ENCODE results near the gene CUEDC2.
A peak's percentile ranks its signal among the peaks of the same experiment; 100 is the strongest.

The CUEDC2 gene

GRCh38 chr10:102424916-102425315, 7.5 kb downstream of the CUEDC2 start:
- H3K9ac ChIP-seq (ENCODE audit: low read depth in 1 of 2, low read length in 2 of 2) = no peak overlapping the region
- H3K4me1 ChIP-seq (ENCODE audit: control insufficient read depth in 1 of 2, insufficient read depth in 2 of 2, low read length in 2 of 2) = peaks cover 20 to 24% of the 10 kb centered on the region in 2 donors
- no peaks in the 10 kb centered on the region for H3K27me3 ChIP-seq (ENCODE audit: control insufficient read depth in 1 of 2, insufficient read depth in 2 of 2, low read length in 2 of 2)
- H3K36me3 ChIP-seq (ENCODE audit: control insufficient read depth in 1 of 2, insufficient read depth in 2 of 2, low read length in 2 of 2) = peaks cover 9 to 25% of the 10 kb centered on the region in 2 donors
- no peaks in the 10 kb centered on the region for H3K9me3 ChIP-seq (ENCODE audit: control insufficient read depth in 1 of 2, low read length in 2 of 2)
- no peak overlapping the region for H3K4me3 ChIP-seq (ENCODE audit: low read depth in 1 of 2, low read length in 2 of 2)
- no peak overlapping the region for H3K27ac ChIP-seq (ENCODE audit: low read depth, low read length)

- Histone ChIP-seq H3K4me1 (ENCODE audit: control insufficient read depth in 1 of 2, insufficient read depth in 2 of 2, low read length in 2 of 2) (peaks cover 28 to 32% of the 10 kb centered on the region in 2 donors), H3K9ac (ENCODE audit: low read depth in 1 of 2, low read length in 2 of 2) (no peak overlapping the region), H3K27me3 (ENCODE audit: control insufficient read depth in 1 of 2, insufficient read depth in 2 of 2, low read length in 2 of 2) (no peaks in the 10 kb centered on the region), H3K4me3 (ENCODE audit: low read depth in 1 of 2, low read length in 2 of 2) (no peak overlapping the region), H3K9me3 (ENCODE audit: control insufficient read depth in 1 of 2, low read length in 2 of 2) (no peaks in the 10 kb centered on the region), H3K27ac (ENCODE audit: low read depth, low read length) (no peak overlapping the region), H3K36me3 (ENCODE audit: control insufficient read depth in 1 of 2, insufficient read depth in 2 of 2, low read length in 2 of 2) (peaks cover 9 to 25% of the 10 kb centered on the region in 2 donors)
These were observed 8.2 kb downstream of the CUEDC2 start for GRCh38 chr10:102424145-102424544.

- Histone ChIP-seq H3K36me3 (ENCODE audit: control insufficient read depth in 1 of 2, insufficient read depth in 2 of 2, low read length in 2 of 2) (peaks cover 9 to 25% of the 10 kb centered on the region in 2 donors), H3K9ac (ENCODE audit: low read depth in 1 of 2, low read length in 2 of 2) (peak overlapping the region; percentile 64 to 89), H3K4me1 (ENCODE audit: control insufficient read depth in 1 of 2, insufficient read depth in 2 of 2, low read length in 2 of 2) (peaks cover 32 to 35% of the 10 kb centered on the region in 2 donors), H3K27ac (ENCODE audit: low read depth, low read length) (no peak overlapping the region), H3K27me3 (ENCODE audit: control insufficient read depth in 1 of 2, insufficient read depth in 2 of 2, low read length in 2 of 2) (peaks cover 0 to under 1% of the 10 kb centered on the region in 2 donors), H3K9me3 (ENCODE audit: control insufficient read depth in 1 of 2, low read length in 2 of 2) (no peaks in the 10 kb centered on the region), H3K4me3 (ENCODE audit: low read depth in 1 of 2, low read length in 2 of 2) (peak overlapping the region; percentile 77 to 93)
These were observed 8.9 kb downstream of the CUEDC2 start for GRCh38 chr10:102423372-102423968.

- Histone ChIP-seq H3K4me1 (ENCODE audit: control insufficient read depth in 1 of 2, insufficient read depth in 2 of 2, low read length in 2 of 2) (peaks cover 32 to 35% of the 10 kb centered on the region in 2 donors), H3K9me3 (ENCODE audit: control insufficient read depth in 1 of 2, low read length in 2 of 2) (no peaks in the 10 kb centered on the region), H3K9ac (ENCODE audit: low read depth in 1 of 2, low read length in 2 of 2) (peak overlapping the region; percentile 64 to 89), H3K36me3 (ENCODE audit: control insufficient read depth in 1 of 2, insufficient read depth in 2 of 2, low read length in 2 of 2) (peaks cover 9 to 25% of the 10 kb centered on the region in 2 donors), H3K4me3 (ENCODE audit: low read depth in 1 of 2, low read length in 2 of 2) (peak overlapping the region; percentile 77 to 93), H3K27ac (ENCODE audit: low read depth, low read length) (peak overlapping the region; percentile 78), H3K27me3 (ENCODE audit: control insufficient read depth in 1 of 2, insufficient read depth in 2 of 2, low read length in 2 of 2) (peaks cover 6 to 7% of the 10 kb centered on the region in 2 donors)
These were observed 9.7 kb downstream of the CUEDC2 start for GRCh38 chr10:102422545-102423129.

- Histone ChIP-seq H3K4me3 (ENCODE audit: low read depth in 1 of 2, low read length in 2 of 2) (peak overlapping the region; percentile 77 to 93), H3K9me3 (ENCODE audit: control insufficient read depth in 1 of 2, low read length in 2 of 2) (no peaks in the 10 kb centered on the region), H3K27me3 (ENCODE audit: control insufficient read depth in 1 of 2, insufficient read depth in 2 of 2, low read length in 2 of 2) (peaks cover 7 to 11% of the 10 kb centered on the region in 2 donors), H3K36me3 (ENCODE audit: control insufficient read depth in 1 of 2, insufficient read depth in 2 of 2, low read length in 2 of 2) (peaks cover 9 to 25% of the 10 kb centered on the region in 2 donors), H3K9ac (ENCODE audit: low read depth in 1 of 2, low read length in 2 of 2) (peak overlapping the region; percentile 64 to 89), H3K27ac (ENCODE audit: low read depth, low read length) (peak overlapping the region; percentile 78), H3K4me1 (ENCODE audit: control insufficient read depth in 1 of 2, insufficient read depth in 2 of 2, low read length in 2 of 2) (peaks cover 32 to 35% of the 10 kb centered on the region in 2 donors)
These were observed 10.4 kb downstream of the CUEDC2 start for GRCh38 chr10:102421757-102422512.

- Histone ChIP-seq H3K4me1 (ENCODE audit: control insufficient read depth in 1 of 2, insufficient read depth in 2 of 2, low read length in 2 of 2) (peaks cover 32 to 35% of the 10 kb centered on the region in 2 donors), H3K9ac (ENCODE audit: low read depth in 1 of 2, low read length in 2 of 2) (peak overlapping the region; percentile 64 to 89), H3K4me3 (ENCODE audit: low read depth in 1 of 2, low read length in 2 of 2) (peak overlapping the region; percentile 77 to 93), H3K36me3 (ENCODE audit: control insufficient read depth in 1 of 2, insufficient read depth in 2 of 2, low read length in 2 of 2) (peaks cover 9 to 25% of the 10 kb centered on the region in 2 donors), H3K27ac (ENCODE audit: low read depth, low read length) (peak overlapping the region; percentile 78), H3K9me3 (ENCODE audit: control insufficient read depth in 1 of 2, low read length in 2 of 2) (no peaks in the 10 kb centered on the region), H3K27me3 (ENCODE audit: control insufficient read depth in 1 of 2, insufficient read depth in 2 of 2, low read length in 2 of 2) (peaks cover 7 to 11% of the 10 kb centered on the region in 2 donors)
These were observed 10.9 kb downstream of the CUEDC2 start for GRCh38 chr10:102421507-102421756.

GRCh38 chr10:102420714-102421506, 11.5 kb downstream of the CUEDC2 start, which contains the start of gene FBXL15:
Gene FBXL15, plus strand, starts transcription at chr10:102420836. Its CDS starts 294 bp downstream, at chr10:102421130.
- Histone ChIP-seq H3K4me1 (ENCODE audit: control insufficient read depth in 1 of 2, insufficient read depth in 2 of 2, low read length in 2 of 2) (peaks cover 32 to 35% of the 10 kb centered on the region in 2 donors), H3K36me3 (ENCODE audit: control insufficient read depth in 1 of 2, insufficient read depth in 2 of 2, low read length in 2 of 2) (peaks cover 9 to 20% of the 10 kb centered on the region in 2 donors), H3K9ac (ENCODE audit: low read depth in 1 of 2, low read length in 2 of 2) (peak within 1 kb of the TSS; percentile 64 to 89), H3K27me3 (ENCODE audit: control insufficient read depth in 1 of 2, insufficient read depth in 2 of 2, low read length in 2 of 2) (peaks cover 7 to 11% of the 10 kb centered on the region in 2 donors), H3K4me3 (ENCODE audit: low read depth in 1 of 2, low read length in 2 of 2) (peak within 1 kb of the TSS; percentile 77 to 93), H3K9me3 (ENCODE audit: control insufficient read depth in 1 of 2, low read length in 2 of 2) (no peaks in the 10 kb centered on the region), H3K27ac (ENCODE audit: low read depth, low read length) (peak within 1 kb of the TSS; percentile 78)

GRCh38 chr10:102420181-102420713, 12.1 kb downstream of the CUEDC2 start:
- H3K4me1 ChIP-seq (ENCODE audit: control insufficient read depth in 1 of 2, insufficient read depth in 2 of 2, low read length in 2 of 2) = peaks cover 32 to 35% of the 10 kb centered on the region in 2 donors
- H3K27ac ChIP-seq (ENCODE audit: low read depth, low read length) = no peak overlapping the region
- H3K9ac ChIP-seq (ENCODE audit: low read depth in 1 of 2, low read length in 2 of 2) = peak overlapping the region; percentile 64 to 89
- H3K36me3 ChIP-seq (ENCODE audit: control insufficient read depth in 1 of 2, insufficient read depth in 2 of 2, low read length in 2 of 2) = peaks cover 9 to 18% of the 10 kb centered on the region in 2 donors
- H3K9me3 ChIP-seq (ENCODE audit: control insufficient read depth in 1 of 2, low read length in 2 of 2) = no peaks in the 10 kb centered on the region
- H3K27me3 ChIP-seq (ENCODE audit: control insufficient read depth in 1 of 2, insufficient read depth in 2 of 2, low read length in 2 of 2) = peaks cover 7 to 11% of the 10 kb centered on the region in 2 donors
- peak overlapping the region; percentile 77 to 93 for H3K4me3 ChIP-seq (ENCODE audit: low read depth in 1 of 2, low read length in 2 of 2)

GRCh38 chr10:102419269-102420180, 12.8 kb downstream of the CUEDC2 start:
- H3K4me3 ChIP-seq (ENCODE audit: low read depth in 1 of 2, low read length in 2 of 2) = peak overlapping the region; percentile 77 to 93
- H3K9ac ChIP-seq (ENCODE audit: low read depth in 1 of 2, low read length in 2 of 2) = peak overlapping the region in 1 of 2 donors; percentile 64
- H3K4me1 ChIP-seq (ENCODE audit: control insufficient read depth in 1 of 2, insufficient read depth in 2 of 2, low read length in 2 of 2) = peaks cover 32 to 35% of the 10 kb centered on the region in 2 donors
- no peak overlapping the region for H3K27ac ChIP-seq (ENCODE audit: low read depth, low read length)
- peaks cover 9 to 12% of the 10 kb centered on the region in 2 donors for H3K36me3 ChIP-seq (ENCODE audit: control insufficient read depth in 1 of 2, insufficient read depth in 2 of 2, low read length in 2 of 2)
- H3K9me3 ChIP-seq (ENCODE audit: control insufficient read depth in 1 of 2, low read length in 2 of 2) = no peaks in the 10 kb centered on the region
- H3K27me3 ChIP-seq (ENCODE audit: control insufficient read depth in 1 of 2, insufficient read depth in 2 of 2, low read length in 2 of 2) = peaks cover 7 to 11% of the 10 kb centered on the region in 2 donors

Data from duodenal mucosa (tissue), 2 donors.